GM18499 (cell line): ENCODE data around the gene NDUFAF2.

Experiments
- ATAC-seq: cut with Tn5 transposase; IDR thresholded peaks from one replicate; pipeline ENCODE4 v1.9.1; 2021; ENCODE audit warnings: moderate number of reproducible peaks; ENCODE audit not compliant: insufficient read depth, unreplicated experiment

Gene NDUFAF2

DNA sequence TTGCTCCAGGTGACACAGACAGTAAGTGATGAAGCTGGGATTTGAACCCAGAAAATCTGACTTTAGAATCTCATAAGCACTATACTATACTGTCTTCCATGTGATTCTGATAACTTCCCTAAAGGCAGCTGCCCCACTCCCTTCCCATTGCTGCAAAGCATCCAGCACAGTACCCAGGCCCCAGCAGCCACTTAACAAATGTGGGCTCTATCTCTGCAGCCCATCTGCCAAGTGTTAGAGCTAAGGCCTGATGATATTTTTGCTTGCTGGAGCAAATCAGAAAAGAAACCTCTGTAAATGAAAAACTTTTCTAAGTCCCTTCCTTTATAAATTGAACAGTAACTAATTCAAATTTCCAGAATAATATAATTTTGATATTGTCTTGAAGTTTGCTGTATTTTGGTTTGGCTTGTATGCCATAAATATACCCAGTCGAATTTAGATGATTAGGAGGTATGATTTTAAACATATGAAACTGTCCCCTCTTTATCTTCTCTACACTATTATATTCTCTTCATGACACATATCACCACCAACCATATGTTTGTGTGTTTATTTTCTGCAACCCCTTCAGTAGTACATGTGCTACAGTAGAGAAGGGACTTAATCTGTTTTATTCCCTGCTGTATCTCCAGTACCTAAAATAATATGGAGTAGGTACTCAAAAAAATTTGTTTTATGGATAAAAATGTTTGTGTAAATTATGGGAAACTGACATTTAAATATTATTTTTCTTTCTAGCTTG is 153.4 kb downstream of the NDUFAF2 start:
- ATAC-seq, result no peak

GRCh38 chr5:61100437-61100836 is 155.4 kb downstream of the NDUFAF2 start:
- ATAC-seq, result no peak

GRCh38 chr5:61114441-61114840 is 169.4 kb downstream of the NDUFAF2 start:
- no peak for ATAC-seq

DNA sequence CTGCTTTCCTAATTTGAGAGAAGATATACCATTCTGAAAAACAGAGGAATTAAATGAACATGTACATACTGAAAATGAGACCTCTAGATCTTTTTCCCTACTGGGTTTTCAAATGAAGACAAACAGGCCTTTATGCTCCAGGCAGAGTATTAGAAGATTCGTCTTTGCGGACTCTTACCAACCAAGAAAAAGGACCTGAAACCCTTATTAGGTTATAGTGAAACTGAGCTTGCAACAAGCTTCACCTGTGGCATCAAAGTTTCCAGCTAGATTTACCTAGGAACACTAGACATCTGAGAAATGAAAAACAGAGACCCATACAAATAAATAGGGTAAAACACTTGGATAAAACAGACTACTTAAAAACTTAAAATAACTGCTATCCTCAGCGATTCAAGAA is 171.0 kb downstream of the NDUFAF2 start:
- ATAC-seq, result no peak

DNA sequence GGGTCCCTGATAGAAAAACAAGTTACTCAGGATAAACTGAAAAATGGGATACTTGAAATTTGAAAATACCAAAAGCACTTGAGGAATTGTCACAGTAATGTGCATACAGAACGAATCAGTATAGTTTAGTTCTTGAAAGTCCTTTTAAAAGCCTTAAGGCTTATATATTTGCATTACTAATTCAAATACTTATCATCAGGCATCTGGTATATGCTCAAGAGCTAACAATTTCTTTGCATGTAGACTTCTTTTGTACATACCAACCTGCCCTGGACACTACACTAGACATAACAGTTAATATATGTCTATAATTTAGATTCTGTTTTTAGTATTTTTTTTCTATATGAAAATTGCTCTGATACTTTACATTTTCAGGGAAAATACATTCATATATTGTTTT is 174.1 kb downstream of the NDUFAF2 start:
- no peak for ATAC-seq

- ATAC-seq, result no peak
These were observed 175.5 kb downstream of the NDUFAF2 start for GRCh38 chr5:61120534-61120933.

- no peak for ATAC-seq
These were observed 178.1 kb downstream of the NDUFAF2 start for GRCh38 chr5:61123145-61123544.

DNA sequence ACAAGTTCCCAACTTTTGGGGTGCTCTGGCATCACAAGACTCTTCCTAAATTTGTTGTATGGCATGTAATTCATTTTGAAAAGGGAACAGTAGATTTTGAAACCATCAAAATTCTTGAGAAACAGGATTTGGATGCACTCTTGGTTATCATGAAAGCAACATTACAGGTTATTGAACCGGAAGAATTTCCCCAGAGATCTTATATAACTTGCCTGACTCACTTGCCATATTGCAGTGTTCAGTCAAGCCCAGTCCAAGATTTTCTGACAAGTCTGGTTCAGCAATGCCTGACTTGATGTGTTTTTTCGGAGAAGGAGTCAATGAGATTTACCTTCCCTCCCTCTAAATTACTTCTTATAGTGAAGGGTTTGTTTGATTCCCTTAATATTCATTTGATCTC is 185.3 kb downstream of the NDUFAF2 start:
- no peak for ATAC-seq

DNA sequence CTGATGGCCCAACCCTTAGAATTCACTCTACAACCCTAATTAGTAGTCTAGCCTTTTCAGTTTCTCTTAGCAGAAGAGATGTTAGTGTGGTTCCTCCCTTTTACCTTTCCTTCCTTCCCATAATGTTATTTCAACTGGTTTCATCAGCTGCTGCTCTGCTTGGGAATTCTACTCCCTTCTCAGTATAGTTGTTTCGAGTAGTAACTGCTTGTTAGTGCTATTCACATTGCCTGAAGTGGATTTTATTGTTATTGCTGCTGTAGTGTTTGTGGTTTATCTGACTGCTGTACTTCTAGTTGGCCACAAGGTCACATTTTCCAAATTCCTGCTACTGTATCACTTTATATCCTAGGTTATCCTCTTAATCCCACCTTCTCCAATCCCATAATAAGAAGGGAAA is 187.6 kb downstream of the NDUFAF2 start:
- no peak for ATAC-seq

DNA sequence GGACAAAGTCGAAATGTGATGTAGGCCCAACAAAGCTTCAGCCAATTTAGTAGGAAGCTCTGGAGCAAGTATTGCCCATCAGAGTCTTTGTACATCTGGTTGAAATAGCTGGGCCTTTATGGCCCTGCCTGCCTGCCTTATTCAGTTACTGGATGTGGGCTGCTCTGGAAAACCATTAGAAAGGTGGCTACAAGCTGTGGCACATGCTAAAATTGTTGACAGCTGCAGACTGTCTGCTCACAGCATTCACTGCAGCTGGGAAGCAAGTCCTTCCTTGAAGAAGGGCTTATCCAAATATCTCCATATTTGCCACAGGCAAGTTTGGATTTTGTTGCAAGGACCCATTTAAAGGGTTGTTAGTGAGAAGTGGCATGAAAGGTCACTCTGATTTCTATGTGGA is 192.8 kb downstream of the NDUFAF2 start:
- no peak for ATAC-seq

DNA sequence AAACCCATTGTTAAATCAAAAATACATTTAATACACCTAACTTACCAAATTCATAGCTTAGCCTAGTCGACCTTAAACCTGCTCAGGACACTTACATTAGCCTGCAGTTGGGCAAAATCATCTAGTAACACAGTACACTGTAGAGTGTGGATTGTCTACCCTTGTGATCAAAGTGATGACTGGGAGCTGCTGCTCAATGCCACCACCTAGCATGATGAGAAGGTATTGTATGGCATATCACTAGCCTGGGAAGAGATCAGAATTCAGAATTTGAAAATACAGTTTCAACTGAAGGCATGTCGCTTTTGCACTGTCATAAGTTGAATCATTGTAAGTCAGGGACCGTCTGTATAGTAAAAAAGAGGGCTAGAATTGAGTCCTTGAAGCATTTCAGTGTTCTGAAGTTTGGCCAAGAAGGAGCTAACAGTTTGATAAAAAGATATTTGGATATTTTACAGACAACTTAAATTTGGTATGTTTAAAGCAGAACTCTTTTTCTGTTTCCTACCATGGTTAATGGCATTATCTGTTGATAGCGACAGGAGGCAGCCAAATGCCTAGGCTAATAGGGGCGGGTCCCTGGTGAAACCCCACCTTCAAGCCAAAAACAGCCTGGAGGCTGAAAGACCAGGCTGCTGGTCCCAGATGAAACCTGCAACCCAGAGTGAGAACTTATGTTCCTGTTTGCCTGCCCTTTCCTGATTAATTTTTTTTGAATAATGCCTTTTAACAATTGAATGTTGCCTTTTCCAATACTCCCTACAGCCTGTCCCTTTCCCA is 194.3 kb downstream of the NDUFAF2 start:
- no peak for ATAC-seq

DNA sequence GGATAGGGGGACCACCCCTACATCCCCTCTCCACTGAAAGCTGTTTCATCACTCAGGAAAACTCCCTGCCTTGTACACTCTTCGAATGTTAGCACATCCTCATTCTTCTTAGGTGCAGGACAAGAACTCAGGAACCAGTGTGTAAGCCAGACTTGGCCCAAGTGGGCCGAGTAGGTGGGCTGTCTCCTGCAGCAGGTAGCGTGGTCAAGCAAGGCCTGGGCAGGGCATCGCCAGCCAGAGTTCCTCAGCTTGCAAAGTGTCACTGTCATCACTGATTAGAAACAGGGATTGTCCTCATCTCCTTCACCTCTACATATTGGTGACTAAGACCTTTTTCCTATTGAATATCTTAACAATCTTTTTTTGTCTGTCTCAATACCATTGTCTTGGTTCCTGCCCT is 194.9 kb downstream of the NDUFAF2 start:
- ATAC-seq, result no peak

- no peak for ATAC-seq
These were observed 196.8 kb downstream of the NDUFAF2 start for GRCh38 chr5:61141801-61142200.

DNA sequence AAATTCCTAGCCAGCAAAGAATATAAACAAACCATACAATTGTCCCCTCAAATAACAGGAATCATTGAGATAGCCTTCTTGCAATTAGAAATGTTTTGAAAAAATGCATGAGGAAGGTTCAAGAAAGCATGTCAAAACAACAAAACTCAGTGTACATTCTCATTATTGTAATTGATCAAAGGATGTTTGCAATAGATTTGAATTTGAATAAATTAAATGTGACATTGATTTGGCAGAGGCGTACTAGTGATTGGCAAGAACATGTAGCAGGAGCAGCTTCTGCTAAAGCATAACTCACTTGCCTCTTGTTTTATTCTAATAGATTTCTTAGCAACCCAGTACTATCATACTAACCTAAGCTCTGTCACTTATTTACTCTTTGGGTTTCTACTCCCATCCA is 197.4 kb downstream of the NDUFAF2 start:
- ATAC-seq, result no peak

- no peak for ATAC-seq
These were observed 197.8 kb downstream of the NDUFAF2 start for GRCh38 chr5:61142811-61143210.

DNA sequence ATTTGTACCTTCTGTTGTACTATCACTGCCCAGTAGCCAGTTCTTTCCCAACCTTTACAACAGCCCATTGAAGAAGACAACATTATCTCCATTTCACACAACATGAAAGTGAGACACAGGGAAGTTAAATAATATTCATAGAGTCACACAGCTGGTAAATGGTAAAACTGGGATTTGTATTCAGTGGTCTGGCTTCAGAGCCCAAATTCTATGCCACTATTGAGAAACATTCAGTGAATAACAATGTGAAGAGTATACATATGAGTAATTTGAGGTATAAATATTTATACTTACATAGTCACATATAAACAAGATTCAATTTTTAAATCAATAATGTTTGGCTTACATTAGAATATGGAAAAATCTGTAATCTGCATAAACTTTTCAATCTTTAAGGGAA is 203.5 kb downstream of the NDUFAF2 start:
- ATAC-seq, result no peak

- no peak for ATAC-seq
These were observed 206.9 kb downstream of the NDUFAF2 start for GRCh38 chr5:61151893-61152292.

GRCh38 chr5:61159070-61159469 is 214.1 kb downstream of the NDUFAF2 start:
- no peak for ATAC-seq

DNA sequence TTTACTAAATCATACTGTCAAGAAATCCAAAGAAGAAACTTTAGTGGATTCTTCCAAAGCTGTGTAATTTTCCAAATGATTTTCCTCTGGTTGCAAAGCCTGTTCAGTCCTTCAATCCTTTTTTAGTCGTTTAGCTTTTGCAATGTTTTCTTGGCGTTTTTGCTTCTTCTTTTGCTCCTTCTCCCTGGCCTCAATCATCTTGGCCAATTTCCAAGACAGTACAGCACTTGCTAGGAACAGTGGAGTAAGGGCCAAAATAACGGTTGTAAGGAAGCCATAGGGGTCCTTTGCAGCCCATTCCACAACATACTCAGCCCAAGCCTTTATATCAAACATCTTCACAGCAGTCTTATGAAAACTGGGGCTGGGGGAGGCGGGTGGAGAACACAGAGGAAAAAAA is 214.8 kb downstream of the NDUFAF2 start:
- ATAC-seq, result no peak

DNA sequence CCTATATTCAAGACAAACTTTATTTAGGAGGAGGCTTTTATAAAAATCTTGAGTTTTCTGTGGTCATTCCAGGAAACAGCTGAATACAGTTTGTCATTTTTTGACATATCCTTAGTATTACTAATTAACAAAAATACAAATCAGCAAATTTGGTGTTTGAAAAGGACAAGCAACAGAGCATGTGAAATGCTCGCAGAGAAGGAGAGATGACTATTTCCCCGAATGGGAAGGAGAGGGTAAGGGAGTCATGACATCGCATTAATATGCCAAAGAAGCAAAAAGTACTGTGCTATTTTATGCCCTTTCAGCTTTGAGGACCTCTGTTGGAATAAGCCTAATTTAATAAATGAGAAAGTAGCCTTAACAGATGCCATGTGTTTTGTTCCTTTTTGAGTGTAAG is 215.5 kb downstream of the NDUFAF2 start:
- no peak for ATAC-seq

- ATAC-seq, result peak; percentile 85
These were observed 217.2 kb downstream of the NDUFAF2 start, which contains the start of gene SMIM15 for GRCh38 chr5:61162010-61162831. Gene SMIM15, minus strand, starts transcription at chr5:61162468. Its CDS starts 2,297 bp downstream, at chr5:61160171.
